Mesothelial cell of epicardium (in vitro differentiated cells): ENCODE results near the gene KAZN. TPM values are rescaled to one million over a fixed set of nuclear protein-coding genes. Genes with fewer than 3 reads are reported as not detected.

Experiments
- DNase-seq, 2 experiments: peaks; one replicate each; pipeline ENCODE4 v3.0.0; 2021; ENCODE audit warnings: low spot score in 2 of 2; ENCODE audit not compliant: unreplicated experiment in 2 of 2
- H3K27ac Mint-ChIP-seq: 2 replicates; pipeline ENCODE4 v1.8.0; 2021; ENCODE audit warnings: mixed read lengths
- H3K27me3 Mint-ChIP-seq: 2 replicates; pipeline ENCODE4 v1.8.0; 2021; ENCODE audit warnings: low read depth, mixed read lengths
- H3K36me3 Mint-ChIP-seq: 2 replicates; pipeline ENCODE4 v1.8.0; 2021; ENCODE audit warnings: mixed read lengths
- H3K4me1 Mint-ChIP-seq: 2 replicates; pipeline ENCODE4 v1.8.0; 2021; ENCODE audit warnings: mixed read lengths
- H3K4me3 Mint-ChIP-seq: 2 replicates; pipeline ENCODE4 v1.8.0; 2021; ENCODE audit warnings: mild to moderate bottlenecking, moderate library complexity, mixed read lengths
- H3K9me3 Mint-ChIP-seq: 2 replicates; pipeline ENCODE4 v1.8.0; 2021; ENCODE audit warnings: mixed read lengths
- CTCF ChIP-seq: fragments of 200-600 bp; sonication (generic); IDR thresholded peaks from one replicate; pipeline ENCODE4 v1.5.0; 2021; ENCODE audit warnings: antibody characterized with exemption; ENCODE audit not compliant: unreplicated experiment
- total RNA-seq: library from RNA; stranded (reverse); gene quantifications from 3 replicates; pipeline ENCODE4 v1.2.1, GENCODE V29; 2021

Gene KAZN
- total RNA-seq, 1 donor from 2014 or later: 38.4 TPM

GRCh38 chr1:14806772-14807171 lies 208.3 kb downstream of the KAZN start:
- H3K9me3 Mint-ChIP-seq: peaks cover 17% of the 10 kb centered on the region
- no peaks in the 10 kb centered on the region for H3K27me3 Mint-ChIP-seq
- H3K36me3 Mint-ChIP-seq: peaks cover 20% of the 10 kb centered on the region
- no peak overlapping the region for H3K27ac Mint-ChIP-seq
- DNase-seq: no peak
- H3K4me3 Mint-ChIP-seq: no peak overlapping the region
- H3K4me1 Mint-ChIP-seq: peaks cover 5% of the 10 kb centered on the region
- TF ChIP-seq CTCF: no peak

GRCh38 chr1:14808768-14809167 lies 210.3 kb downstream of the KAZN start:
- no peak overlapping the region for H3K4me3 Mint-ChIP-seq

GRCh38 chr1:14809191-14809981 lies 210.9 kb downstream of the KAZN start:
- no peak for DNase-seq
- no peak for TF ChIP-seq CTCF
- Mint-ChIP-seq H3K27ac (no peak overlapping the region), H3K4me1 (peaks cover 5% of the 10 kb centered on the region), H3K4me3 (no peak overlapping the region), H3K9me3 (peaks cover 17% of the 10 kb centered on the region), H3K36me3 (peaks cover 23% of the 10 kb centered on the region), H3K27me3 (no peaks in the 10 kb centered on the region)

More at GRCh38 chr1:14808768-14809167, 210.3 kb downstream of the KAZN start:
- no peak for TF ChIP-seq CTCF
- peaks cover 17% of the 10 kb centered on the region for H3K9me3 Mint-ChIP-seq
- no peaks in the 10 kb centered on the region for H3K27me3 Mint-ChIP-seq
- H3K4me1 Mint-ChIP-seq: peaks cover 5% of the 10 kb centered on the region
- H3K27ac Mint-ChIP-seq: no peak overlapping the region
- peaks cover 23% of the 10 kb centered on the region for H3K36me3 Mint-ChIP-seq
- no peak for DNase-seq

GRCh38 chr1:14810595-14811361 lies 212.3 kb downstream of the KAZN start:
- Mint-ChIP-seq H3K27me3 (no peaks in the 10 kb centered on the region), H3K27ac (no peak overlapping the region), H3K4me1 (peaks cover 11% of the 10 kb centered on the region), H3K9me3 (peaks cover 17% of the 10 kb centered on the region), H3K4me3 (no peak overlapping the region), H3K36me3 (peaks cover 22% of the 10 kb centered on the region)
- DNase-seq: no peak
- no peak for TF ChIP-seq CTCF

- no peak for DNase-seq
- peaks cover 11% of the 10 kb centered on the region for H3K9me3 Mint-ChIP-seq
- H3K36me3 Mint-ChIP-seq: peaks cover 18% of the 10 kb centered on the region
- H3K4me3 Mint-ChIP-seq: no peak overlapping the region
- H3K4me1 Mint-ChIP-seq: peaks cover 11% of the 10 kb centered on the region
- TF ChIP-seq CTCF: no peak
- H3K27ac Mint-ChIP-seq: no peak overlapping the region
- no peaks in the 10 kb centered on the region for H3K27me3 Mint-ChIP-seq
These were observed 213.1 kb downstream of the KAZN start for GRCh38 chr1:14811573-14811972.
